ENCODE measurements around the gene PDSS2.

GRCh38 chr6:107122748-107123147 is 336.6 kb downstream of the PDSS2 start:
- TF ChIP-seq CTCF (IDR thresholded peaks at IDR 0.05 in 8 of 11, conservative IDR thresholded peaks at IDR 0.05 in 3 of 11) (no peak), POLR2A (IDR thresholded peaks at IDR 0.05) (no peak), POLR2AphosphoS5 (IDR thresholded peaks at IDR 0.05) (no peak)
